Retinal pigment epithelial cell (primary cell): Measurements from ENCODE around the gene SYNGR3.

Experiments
- DNase-seq: peaks from one replicate; pipeline ENCODE4 v3.0.0-alpha.2; 2010; ENCODE audit warnings: low read depth
- H3K4me3 ChIP-seq: 2 replicates; pipeline ENCODE4 v1.5.1; 2011; ENCODE audit warnings: mild to moderate bottlenecking, low read length, control low read depth, moderate library complexity
- CTCF ChIP-seq: conservative IDR thresholded peaks from 2 replicates; pipeline ENCODE4 v1.5.1; 2011; ENCODE audit warnings: low read depth, low read length, control low read depth, inconsistent platforms

Gene SYNGR3

GRCh38 chr16:1980770-1981087 lies 9.0 kb upstream of the SYNGR3 start:
- no peak for DNase-seq
- TF ChIP-seq CTCF, result no peak
- H3K4me3 ChIP-seq, result no peak overlapping the region

- no peak within 1 kb of the TSS for H3K4me3 ChIP-seq
- no peak for DNase-seq
- no peak for TF ChIP-seq CTCF
Measured at GRCh38 chr16:1981398-1981836, 8.4 kb upstream of the SYNGR3 start, which contains the start of gene NOXO1. NOXO1 (minus strand) TSS chr16:1981469; CDS start chr16:1981179, 290 bp downstream.

GRCh38 chr16:1982013-1982433 lies 7.7 kb upstream of the SYNGR3 start:
- no peak for DNase-seq
- no peak for TF ChIP-seq CTCF
- H3K4me3 ChIP-seq, result no peak overlapping the region

- no peak for DNase-seq
- peak overlapping the region; percentile 53 for H3K4me3 ChIP-seq
- no peak for TF ChIP-seq CTCF
Measured at GRCh38 chr16:1982991-1983543, 6.7 kb upstream of the SYNGR3 start.

GRCh38 chr16:1983544-1984346 lies 6.0 kb upstream of the SYNGR3 start, which contains the start of gene GFER:
GFER (plus strand) TSS chr16:1984193; CDS start chr16:1984219, 26 bp downstream.
- TF ChIP-seq CTCF, result peak; percentile 38
- DNase-seq, result peak; percentile 68

GRCh38 chr16:1984347-1985225 lies 5.2 kb upstream of the SYNGR3 start:
- peak overlapping the region; percentile 69 for H3K4me3 ChIP-seq
- TF ChIP-seq CTCF, result no peak
- DNase-seq, result no peak

More at GRCh38 chr16:1983544-1984346, 6.0 kb upstream of the SYNGR3 start, which contains the start of gene GFER:
- peak within 1 kb of the TSS; percentile 69 for H3K4me3 ChIP-seq
